ENCODE measurements around the gene ABHD6. TPM values are rescaled to one million over a fixed set of nuclear protein-coding genes. Genes with fewer than 3 reads are reported as not detected.
"Not testable (repeated sequence)": the region's sequence is repeated elsewhere in the genome, so short reads cannot be mapped to it uniquely, and the experiment has no call there.

Gene ABHD6
- total RNA-seq, 2 donors from 2014 or later: 7.5 to 8.6 TPM

- Histone ChIP-seq H3K4me3 (ENCODE audit: low read length) (no peak overlapping the region), H3K27me3 (ENCODE audit: control insufficient read depth, insufficient read depth, low read length, poor library complexity, severe bottlenecking) (no peaks in the 10 kb centered on the region), H3K36me3 (ENCODE audit: control insufficient read depth, insufficient read depth, low read length) (peaks cover 6% of the 10 kb centered on the region), H3K27ac (ENCODE audit: low read depth, low read length) (no peak overlapping the region), H3K9ac (ENCODE audit: extremely low read depth, low read length, poor library complexity, severe bottlenecking) (no peak overlapping the region), H3K9me3 (ENCODE audit: control insufficient read depth, low read length) (no peaks in the 10 kb centered on the region), H3K4me1 (ENCODE audit: control insufficient read depth, insufficient read depth, low read length) (no peaks in the 10 kb centered on the region)
- no peaks in the 10 kb centered on the region for H3K27me3 Mint-ChIP-seq (ENCODE audit: insufficient read depth)
- no peak overlapping the region for H3K27ac Mint-ChIP-seq
- DNase-seq: no peak
- H3K9me3 Mint-ChIP-seq: peaks cover 29% of the 10 kb centered on the region
- no peaks in the 10 kb centered on the region for H3K4me1 Mint-ChIP-seq
- WGBS, 2 experiments (ENCODE audit: insufficient coverage in 1 of 2, insufficient read length in 1 of 2): 91 to 93% methylated on average over 6 of the region's 6 CpGs
- H3K36me3 Mint-ChIP-seq (ENCODE audit: low read depth): peaks cover 56% of the 10 kb centered on the region
- no peak overlapping the region for H3K4me3 Mint-ChIP-seq
- TF ChIP-seq, protein P1, sequence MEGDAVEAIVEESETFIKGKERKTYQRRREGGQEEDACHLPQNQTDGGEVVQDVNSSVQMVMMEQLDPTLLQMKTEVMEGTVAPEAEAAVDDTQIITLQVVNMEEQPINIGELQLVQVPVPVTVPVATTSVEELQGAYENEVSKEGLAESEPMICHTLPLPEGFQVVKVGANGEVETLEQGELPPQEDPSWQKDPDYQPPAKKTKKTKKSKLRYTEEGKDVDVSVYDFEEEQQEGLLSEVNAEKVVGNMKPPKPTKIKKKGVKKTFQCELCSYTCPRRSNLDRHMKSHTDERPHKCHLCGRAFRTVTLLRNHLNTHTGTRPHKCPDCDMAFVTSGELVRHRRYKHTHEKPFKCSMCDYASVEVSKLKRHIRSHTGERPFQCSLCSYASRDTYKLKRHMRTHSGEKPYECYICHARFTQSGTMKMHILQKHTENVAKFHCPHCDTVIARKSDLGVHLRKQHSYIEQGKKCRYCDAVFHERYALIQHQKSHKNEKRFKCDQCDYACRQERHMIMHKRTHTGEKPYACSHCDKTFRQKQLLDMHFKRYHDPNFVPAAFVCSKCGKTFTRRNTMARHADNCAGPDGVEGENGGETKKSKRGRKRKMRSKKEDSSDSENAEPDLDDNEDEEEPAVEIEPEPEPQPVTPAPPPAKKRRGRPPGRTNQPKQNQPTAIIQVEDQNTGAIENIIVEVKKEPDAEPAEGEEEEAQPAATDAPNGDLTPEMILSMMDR (conservative IDR thresholded peaks at IDR 0.05): no peak
Observed at GRCh38 chr3:58287354-58287753, 49.8 kb downstream of the ABHD6 start.

DNA sequence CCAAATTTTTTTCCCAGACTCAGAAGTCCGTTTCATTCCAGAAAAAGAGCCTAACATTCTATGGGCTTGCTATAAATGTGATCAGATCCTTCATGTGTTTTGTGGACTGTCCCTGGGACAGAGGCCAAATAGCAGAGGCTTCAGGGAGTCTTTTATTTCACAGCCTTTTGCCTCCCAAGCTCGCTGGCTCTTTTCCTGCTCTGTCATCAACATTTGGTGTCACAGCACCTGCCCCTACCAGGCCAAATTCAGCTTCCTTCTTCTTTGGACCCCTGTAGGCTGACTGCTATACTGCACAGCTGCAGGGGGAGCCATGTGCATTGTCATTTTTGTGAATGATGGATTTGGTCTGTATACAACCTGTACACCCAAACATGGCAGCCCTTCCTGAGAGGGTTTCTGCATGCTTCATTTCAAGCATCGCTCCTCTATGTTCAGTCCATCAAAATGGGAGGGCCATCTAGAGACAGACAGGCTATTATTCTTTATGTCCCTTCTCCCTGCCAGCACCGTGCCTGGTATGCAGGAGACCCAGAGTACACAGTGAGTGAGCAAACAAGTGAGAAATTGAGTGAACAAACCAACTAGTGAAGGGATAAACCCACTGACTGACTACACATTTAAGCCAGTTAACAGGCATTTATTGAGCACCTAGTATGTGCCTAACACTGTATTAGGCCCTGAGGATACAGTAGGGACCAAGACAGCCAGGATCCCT lies 50.6 kb downstream of the ABHD6 start:
- DNase-seq: peak; percentile 3
- Mint-ChIP-seq H3K4me1 (no peaks in the 10 kb centered on the region), H3K27ac (no peak overlapping the region), H3K36me3 (ENCODE audit: low read depth) (peaks cover 55% of the 10 kb centered on the region), H3K4me3 (no peak overlapping the region), H3K27me3 (ENCODE audit: insufficient read depth) (no peaks in the 10 kb centered on the region), H3K9me3 (peaks cover 29% of the 10 kb centered on the region)
- Histone ChIP-seq H3K27me3 (ENCODE audit: control insufficient read depth, insufficient read depth, low read length, poor library complexity, severe bottlenecking) (no peaks in the 10 kb centered on the region), H3K9ac (ENCODE audit: extremely low read depth, low read length, poor library complexity, severe bottlenecking) (no peak overlapping the region), H3K9me3 (ENCODE audit: control insufficient read depth, low read length) (no peaks in the 10 kb centered on the region), H3K4me3 (ENCODE audit: low read length) (no peak overlapping the region), H3K36me3 (ENCODE audit: control insufficient read depth, insufficient read depth, low read length) (peaks cover 6% of the 10 kb centered on the region), H3K27ac (ENCODE audit: low read depth, low read length) (no peak overlapping the region), H3K4me1 (ENCODE audit: control insufficient read depth, insufficient read depth, low read length) (no peaks in the 10 kb centered on the region)
- WGBS, 2 experiments (ENCODE audit: insufficient coverage in 1 of 2, insufficient read length in 1 of 2): 94 to 100% methylated on average over 3 to 4 of the region's 4 CpGs
- TF ChIP-seq, protein P1 (conservative IDR thresholded peaks at IDR 0.05): peak; percentile 41

DNA sequence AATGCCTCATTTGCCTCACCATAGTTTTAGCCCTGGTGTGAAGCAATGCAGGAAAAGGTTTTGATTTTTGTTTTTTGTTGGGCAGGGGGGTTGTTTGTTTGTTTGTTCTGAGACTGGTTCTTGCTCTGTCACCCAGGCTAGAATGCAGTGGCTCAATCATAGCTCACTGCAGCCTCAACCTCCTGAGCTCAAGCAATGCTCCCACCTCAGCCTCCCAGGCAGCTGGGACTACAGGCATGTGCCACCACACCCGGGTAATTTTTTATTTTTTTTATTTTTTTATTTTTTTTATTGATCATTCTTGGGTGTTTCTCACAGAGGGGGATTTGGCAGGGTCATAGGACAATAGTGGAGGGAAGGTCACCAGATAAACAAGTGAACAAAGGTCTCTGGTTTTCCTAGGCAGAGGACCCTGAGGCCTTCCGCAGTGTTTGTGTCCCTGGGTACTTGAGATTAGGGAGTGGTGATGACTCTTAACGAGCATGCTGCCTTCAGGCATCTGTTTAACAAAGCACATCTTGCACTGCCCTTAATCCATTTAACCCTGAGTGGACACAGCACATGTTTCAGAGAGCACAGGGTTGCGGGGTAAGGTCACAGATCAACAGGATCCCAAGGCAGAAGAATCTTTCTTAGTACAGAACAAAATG lies 51.5 kb downstream of the ABHD6 start:
- H3K9me3 ChIP-seq (ENCODE audit: control insufficient read depth, low read length); H3K36me3 ChIP-seq (ENCODE audit: control insufficient read depth, insufficient read depth, low read length); H3K27me3 Mint-ChIP-seq (ENCODE audit: insufficient read depth); H3K27me3 ChIP-seq (ENCODE audit: control insufficient read depth, insufficient read depth, low read length, poor library complexity, severe bottlenecking); DNase-seq; H3K4me3 Mint-ChIP-seq; H3K4me1 ChIP-seq (ENCODE audit: control insufficient read depth, insufficient read depth, low read length); H3K4me3 ChIP-seq (ENCODE audit: low read length); H3K4me1 Mint-ChIP-seq; H3K9ac ChIP-seq (ENCODE audit: extremely low read depth, low read length, poor library complexity, severe bottlenecking); H3K27ac Mint-ChIP-seq; H3K27ac ChIP-seq (ENCODE audit: low read depth, low read length): not testable (repeated sequence)
- 100% methylated on average over 1 of the region's 4 CpGs; no CpG with 5 or more reads in 1 of the 2 experiments for WGBS, 2 experiments (ENCODE audit: insufficient coverage in 1 of 2, insufficient read length in 1 of 2)
- H3K36me3 Mint-ChIP-seq (ENCODE audit: low read depth): peaks cover 57% of the 10 kb centered on the region
- peaks cover 31% of the 10 kb centered on the region for H3K9me3 Mint-ChIP-seq

DNA sequence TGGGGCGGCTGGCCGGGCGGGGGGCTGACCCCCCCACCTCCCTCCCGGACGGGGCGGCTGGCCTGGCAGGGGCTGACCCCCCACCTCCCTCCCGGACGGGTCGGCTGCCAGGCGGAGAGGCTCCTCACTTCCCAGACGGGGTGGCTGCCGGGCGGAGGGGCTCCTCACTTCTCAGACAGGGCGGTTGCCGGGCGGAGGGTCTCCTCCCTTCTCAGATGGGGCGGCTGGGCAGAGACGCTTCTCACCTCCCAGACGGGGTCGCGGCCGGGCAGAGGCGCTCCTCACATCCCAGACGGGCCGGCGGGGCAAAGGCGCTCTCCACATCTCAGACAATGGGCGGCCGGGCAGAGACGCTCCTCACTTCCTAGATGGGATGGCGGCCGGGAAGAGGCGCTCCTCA lies 52.9 kb downstream of the ABHD6 start:
- not testable (repeated sequence) for H3K4me3 ChIP-seq (ENCODE audit: low read length); H3K9me3 ChIP-seq (ENCODE audit: control insufficient read depth, low read length); H3K27ac Mint-ChIP-seq; H3K36me3 ChIP-seq (ENCODE audit: control insufficient read depth, insufficient read depth, low read length); H3K9ac ChIP-seq (ENCODE audit: extremely low read depth, low read length, poor library complexity, severe bottlenecking); DNase-seq; H3K27me3 Mint-ChIP-seq (ENCODE audit: insufficient read depth); H3K27ac ChIP-seq (ENCODE audit: low read depth, low read length); H3K4me1 ChIP-seq (ENCODE audit: control insufficient read depth, insufficient read depth, low read length); H3K4me1 Mint-ChIP-seq; H3K27me3 ChIP-seq (ENCODE audit: control insufficient read depth, insufficient read depth, low read length, poor library complexity, severe bottlenecking); H3K4me3 Mint-ChIP-seq
- Mint-ChIP-seq H3K36me3 (ENCODE audit: low read depth) (peaks cover 50% of the 10 kb centered on the region), H3K9me3 (peaks cover 31% of the 10 kb centered on the region)
- 93 to 95% methylated on average over 4 to 16 of the region's 33 CpGs for WGBS, 2 experiments (ENCODE audit: insufficient coverage in 1 of 2, insufficient read length in 1 of 2)

All from endodermal cell (in vitro differentiated cells).